ENCODE measurements around the gene RBM11. TPM values are rescaled to one million over a fixed set of nuclear protein-coding genes. Genes with fewer than 3 reads are reported as not detected.

Gene RBM11
- total RNA-seq, 1 experiment from 2014 or later, result 1.3 TPM

DNA sequence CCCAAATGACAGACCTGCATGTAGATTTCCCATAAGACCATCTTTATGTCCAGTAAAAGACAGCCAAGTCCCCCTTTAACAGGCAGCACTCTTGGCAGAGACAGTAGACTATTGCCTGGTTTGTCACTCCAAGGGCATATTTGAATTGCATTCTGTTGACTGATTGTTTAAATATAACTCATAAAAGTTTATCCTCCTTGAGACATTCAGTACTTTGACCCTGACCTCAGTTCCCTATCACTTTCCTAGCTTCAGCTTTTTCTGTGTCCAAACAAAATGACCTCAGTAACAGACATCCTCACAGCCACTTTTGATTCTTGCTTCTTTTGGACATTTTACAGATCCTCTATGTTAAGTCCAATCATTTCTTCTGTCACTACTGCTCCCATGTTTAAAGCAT, 51.1 kb downstream of the RBM11 start:
- no peak for DNase-seq (ENCODE audit: extremely low read depth, low read depth)

DNA sequence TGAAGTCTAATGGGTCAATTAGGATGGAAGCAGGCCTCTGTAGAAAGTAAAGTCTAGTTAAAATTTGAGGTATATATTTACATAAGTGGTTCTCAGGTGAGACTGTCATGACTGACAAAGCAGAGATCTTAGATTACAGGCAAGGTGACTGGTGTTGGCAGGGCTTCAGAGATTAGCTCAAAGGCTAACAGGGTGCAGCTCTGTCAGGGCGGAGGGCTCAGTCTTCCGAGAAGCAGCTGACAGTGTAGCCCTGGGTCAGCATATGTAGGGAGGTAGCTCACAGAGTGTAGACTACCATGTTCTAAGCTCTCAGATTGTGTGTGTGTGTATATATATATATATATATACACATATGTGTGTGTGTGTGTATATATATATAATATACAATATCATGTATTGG, 54.7 kb downstream of the RBM11 start:
- DNase-seq (ENCODE audit: extremely low read depth, low read depth), result no peak

- DNase-seq (ENCODE audit: extremely low read depth, low read depth), result no peak
These were observed 55.1 kb downstream of the RBM11 start for GRCh38 chr21:14271053-14271452.

- no peak for DNase-seq (ENCODE audit: extremely low read depth, low read depth)
These were observed 55.7 kb downstream of the RBM11 start for GRCh38 chr21:14271641-14272040.

DNA sequence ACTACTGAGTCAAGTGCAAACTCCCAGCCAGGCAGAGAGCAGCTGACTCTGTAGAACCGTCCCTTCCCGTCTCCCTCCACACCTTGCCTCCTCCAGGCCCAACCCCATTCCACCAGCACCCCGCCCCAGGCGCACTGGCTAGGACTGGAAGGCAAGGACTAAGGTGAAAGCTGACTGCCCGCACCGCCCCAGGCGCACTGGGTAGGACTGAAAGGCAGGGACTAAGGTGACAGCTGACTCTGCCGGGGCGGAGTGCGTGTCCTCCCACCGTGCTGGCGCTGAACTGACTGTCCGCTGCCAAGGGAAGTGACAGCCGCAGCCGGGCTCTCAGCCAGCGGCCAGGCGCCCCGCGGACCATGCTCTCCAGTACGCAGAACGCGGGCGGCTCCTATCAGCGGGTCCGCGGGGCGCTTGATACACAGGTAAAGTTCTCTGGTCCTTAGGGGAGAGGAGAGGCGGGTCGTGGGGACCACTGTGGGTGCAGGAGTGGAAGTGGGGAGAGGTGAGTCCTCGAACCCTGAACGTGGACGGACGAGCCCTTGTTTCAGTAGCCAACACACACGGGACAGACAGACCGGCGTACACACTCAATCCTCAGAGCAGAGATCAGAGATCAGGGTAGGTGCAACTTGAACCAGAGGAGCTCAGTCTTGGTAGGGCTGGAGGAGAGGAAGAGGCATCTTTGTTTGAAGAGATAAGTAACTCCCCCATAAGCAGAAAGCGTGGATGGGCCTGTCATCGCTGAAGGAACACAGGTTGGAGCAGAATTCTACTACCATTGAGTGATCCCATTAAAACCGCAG, 58.0 kb downstream of the RBM11 start:
- DNase-seq (ENCODE audit: extremely low read depth, low read depth), result no peak

DNA sequence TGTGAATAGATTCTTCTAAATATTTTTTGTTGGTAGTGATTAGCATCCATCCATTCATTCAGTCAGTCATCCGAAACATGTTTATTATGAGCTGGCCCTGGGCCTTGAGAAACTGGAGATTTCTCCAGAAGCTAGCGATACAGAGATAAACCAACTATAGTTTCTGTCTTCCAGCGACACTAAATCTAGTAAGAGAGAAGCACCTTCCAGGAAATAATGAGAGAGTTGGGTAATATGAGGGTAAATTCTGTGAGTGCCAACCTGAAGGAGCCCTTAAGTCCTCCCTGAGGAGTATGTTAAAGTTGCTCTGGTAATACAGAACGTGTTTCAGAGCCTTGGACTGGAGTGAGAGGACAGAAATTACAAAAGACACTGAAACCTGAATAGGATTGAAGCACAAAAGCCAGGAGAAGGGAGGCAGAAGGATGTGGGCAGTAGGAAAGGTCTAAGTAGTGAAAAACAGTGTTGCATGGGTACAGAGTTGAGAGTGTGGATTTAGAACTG, 59.8 kb downstream of the RBM11 start:
- DNase-seq (ENCODE audit: extremely low read depth, low read depth), result no peak

Other genes starting within 250 kb of the RBM11 start
- not detected in 2 replicates for gene LIPI, start 5.2 kb upstream of the RBM11 start, total RNA-seq (2014; rRNA removed; shearing (Covaris generic))
- gene HSPA13, start 167.0 kb downstream of the RBM11 start, total RNA-seq (2014; rRNA removed; shearing (Covaris generic)), result 97.7 and 107 TPM in 2 replicates

Measured in NCI-H460 (cell line).